SK-N-SH (cell line): ENCODE results near the gene TXLNA. TPM values are rescaled to one million over a fixed set of nuclear protein-coding genes. Genes with fewer than 3 reads are reported as not detected.

Experiments
- CTCF ChIA-PET: fragments of 300-600, 350-600 bp; formaldehyde crosslinking; extraction: SDS; loops from one replicate; lab custom pipeline; 2021; lab: Yijun Ruan, JAX
- POLR2A ChIA-PET: fragments of 350-600 bp; sonication (Branson Sonifier 250); formaldehyde crosslinking; extraction: SDS; loops from one replicate; lab custom pipeline; 2020; ENCODE audit warnings: antibody characterized with exemption, inconsistent platforms; lab: Yijun Ruan, JAX
- DNase-seq: peaks from one replicate; pipeline ENCODE4 v3.0.0; 2012
- H2AFZ ChIP-seq: fragments of 200-600 bp; sonication (generic); 2 replicates; pipeline ENCODE4 v1.8.1; 2016; ENCODE audit warnings: antibody characterized with exemption, mild to moderate bottlenecking, low read depth
- H3F3A ChIP-seq: fragments of 200-600 bp; sonication (generic); replicated peaks from 2 replicates; pipeline ENCODE3; 2016; ENCODE audit warnings: antibody characterized with exemption, mild to moderate bottlenecking; ENCODE audit not compliant: insufficient read depth
- H3K27ac ChIP-seq, 2 experiments: fragments of 200-500 bp in 1 of 2; fragments of 200-600 bp in 1 of 2; sonication (Bioruptor generic) in 1 of 2; sonication (generic), shearing (Covaris generic) in 1 of 2; 2 replicates each; pipeline versions ENCODE4 v1.5.1 to v1.6.1; 2014 to 2016; ENCODE audit warnings: low read depth in 2 of 2, inconsistent platforms in 1 of 2, low read length in 1 of 2, mild to moderate bottlenecking in 1 of 2, mixed read lengths in 1 of 2
- H3K27me3 ChIP-seq: fragments of 200-600 bp; sonication (generic), shearing (Covaris generic); 2 replicates; pipeline ENCODE4 v1.6.1; 2016; ENCODE audit warnings: mixed run types; ENCODE audit not compliant: insufficient read depth
- H3K36me3 ChIP-seq, 2 experiments: fragments of 200-500 bp in 1 of 2; fragments of 200-600 bp in 1 of 2; sonication (Bioruptor generic) in 1 of 2; sonication (generic) in 1 of 2; replicated peaks in 1 of 2; 2 replicates each; pipeline versions ENCODE3 to v1.5.1; 2014 to 2016; ENCODE audit warnings: low read length in 1 of 2, mild to moderate bottlenecking in 1 of 2; ENCODE audit not compliant: insufficient read depth in 2 of 2, control insufficient read depth in 1 of 2
- H3K4me1 ChIP-seq, 2 experiments: fragments of 200-500 bp in 1 of 2; fragments of 200-600 bp in 1 of 2; sonication (Bioruptor generic) in 1 of 2; sonication (generic), shearing (Covaris generic) in 1 of 2; 2 replicates each; pipeline versions ENCODE4 v1.5.1 to v1.6.1; 2014 to 2016; ENCODE audit warnings: low read depth in 1 of 2, low read length in 1 of 2, mixed run types in 1 of 2; ENCODE audit not compliant: insufficient read depth in 2 of 2, control insufficient read depth in 1 of 2
- H3K4me2 ChIP-seq: fragments of 200-600 bp; sonication (generic), shearing (Covaris generic); 2 replicates; pipeline ENCODE4 v1.6.1; 2017; ENCODE audit warnings: mixed run types
- H3K4me3 ChIP-seq, 2 experiments: fragments of 200-500 bp in 1 of 2; fragments of 200-600 bp in 1 of 2; sonication (Bioruptor generic) in 1 of 2; sonication (generic), shearing (Covaris generic) in 1 of 2; 2 replicates each; pipeline versions ENCODE4 v1.5.1 to v1.8.1; 2014 to 2016; ENCODE audit warnings: low read depth in 2 of 2, inconsistent platforms in 1 of 2, low read length in 1 of 2, mild to moderate bottlenecking in 1 of 2, mixed read lengths in 1 of 2, moderate library complexity in 1 of 2
- H3K79me2 ChIP-seq: fragments of 200-600 bp; sonication (generic); 2 replicates; pipeline ENCODE4 v1.8.1; 2017; ENCODE audit warnings: mild to moderate bottlenecking; ENCODE audit not compliant: insufficient read depth
- H3K9ac ChIP-seq: fragments of 200-600 bp; sonication (generic); 2 replicates; pipeline ENCODE4 v1.6.1; 2017; ENCODE audit warnings: mixed run types
- H3K9me2 ChIP-seq: fragments of 200-600 bp; sonication (generic); 2 replicates; pipeline ENCODE4 v1.6.1; 2017; ENCODE audit warnings: mixed run types
- H3K9me3 ChIP-seq: fragments of 200-600 bp; sonication (generic); 2 replicates; pipeline ENCODE4 v1.6.1; 2017; ENCODE audit warnings: mixed run types, mild to moderate bottlenecking, moderate library complexity
- H4K20me1 ChIP-seq: fragments of 200-600 bp; sonication (generic); 2 replicates; pipeline ENCODE4 v1.6.1; 2017; ENCODE audit warnings: mild to moderate bottlenecking, mixed run types; ENCODE audit not compliant: insufficient read depth
- ELF1 ChIP-seq: IDR thresholded peaks from 2 replicates; pipeline ENCODE4 v1.4.0; 2012
- EP300 ChIP-seq, 2 experiments: IDR thresholded peaks; 2 replicates each; pipeline versions ENCODE4 v1.4.0 to v1.6.1; 2012; ENCODE audit warnings: borderline replicate concordance in 1 of 2, low read depth in 1 of 2, low read length in 1 of 2
- FOSL2 ChIP-seq: IDR thresholded peaks from 2 replicates; pipeline ENCODE4 v1.4.0; 2012; ENCODE audit warnings: low read depth, mild to moderate bottlenecking, moderate library complexity, borderline replicate concordance
- FOXJ3 ChIP-seq: sonication (generic); formaldehyde crosslinking; IDR thresholded peaks from 2 replicates; pipeline ENCODE4 v1.5.1; 2020; ENCODE audit warnings: mild to moderate bottlenecking, missing genetic modification reagents
- GATA2 ChIP-seq: sonication (generic); formaldehyde crosslinking; IDR thresholded peaks from 2 replicates; pipeline ENCODE4 v1.5.0; 2020; ENCODE audit warnings: mild to moderate bottlenecking, missing genetic modification reagents
- JUND ChIP-seq: IDR thresholded peaks from 2 replicates; pipeline ENCODE4 v1.4.0; 2012
- MEF2A ChIP-seq: IDR thresholded peaks from 2 replicates; pipeline ENCODE4 v1.4.0; 2012; ENCODE audit warnings: low read depth, borderline replicate concordance
- MXI1 ChIP-seq: IDR thresholded peaks from 2 replicates; pipeline ENCODE4 v1.6.1; 2012; ENCODE audit warnings: mild to moderate bottlenecking, low read depth, low read length, improper control_type of control experiment
- NRF1 ChIP-seq: IDR thresholded peaks from 2 replicates; pipeline ENCODE4 v1.6.1; 2012; ENCODE audit warnings: low read depth, mild to moderate bottlenecking, low read length
- RCOR1 ChIP-seq: fragments of 150-350 bp; IDR thresholded peaks from 2 replicates; pipeline ENCODE4 v1.6.1; 2017; ENCODE audit warnings: antibody characterized with exemption, low read length
- SIN3A ChIP-seq: IDR thresholded peaks from 2 replicates; pipeline ENCODE4 v1.6.1; 2012; ENCODE audit warnings: low read depth, mild to moderate bottlenecking, low read length, moderate library complexity, borderline replicate concordance
- SMC3 ChIP-seq: IDR thresholded peaks from 2 replicates; pipeline ENCODE4 v1.6.1; 2012; ENCODE audit warnings: low read depth, low read length, improper control_type of control experiment
- TAF1 ChIP-seq: IDR thresholded peaks from 2 replicates; pipeline ENCODE4 v1.6.1; 2012; ENCODE audit warnings: low read depth, mild to moderate bottlenecking, low read length, moderate library complexity, borderline replicate concordance
- TEAD4 ChIP-seq: IDR thresholded peaks from 2 replicates; pipeline ENCODE4 v1.4.0; 2012; ENCODE audit warnings: mild to moderate bottlenecking, borderline replicate concordance; ENCODE audit not compliant: insufficient read depth
- YY1 ChIP-seq: IDR thresholded peaks from 2 replicates; pipeline ENCODE4 v1.4.0; 2012; ENCODE audit warnings: low read depth, mild to moderate bottlenecking
- WGBS: methylation state at CpG from one replicate; pipeline ENCODE4 v1.1.6; 2017; ENCODE audit warnings: low lambda C conversion rate; 5-methylcytosine and 5-hydroxymethylcytosine counted together
- polyA plus RNA-seq, 3 experiments: library from polyadenylated mRNA; depleted of rRNA; stranded (reverse); fragments of >200 nt; gene quantifications; 2 replicates each; pipeline ENCODE4 v1.2.3, GENCODE V29; 2012
- TF ChIP-seq, protein P1 (sequence below): IDR thresholded peaks from 2 replicates; pipeline ENCODE4 v1.4.0; 2012; ENCODE audit warnings: low read depth, borderline replicate concordance
- TF ChIP-seq, protein P2 (sequence below): fragments of 150-350 bp; IDR thresholded peaks from 2 replicates; pipeline ENCODE4 v1.6.1; 2017; ENCODE audit warnings: antibody characterized with exemption, low read length, low read depth, borderline replicate concordance
- TF ChIP-seq, protein P3 (sequence below): IDR thresholded peaks from 2 replicates; pipeline ENCODE4; 2012

Gene TXLNA
- polyA plus RNA-seq, 1 of the 3 experiments (the other 2 are of a cell fraction): 26.4 TPM

DNA sequence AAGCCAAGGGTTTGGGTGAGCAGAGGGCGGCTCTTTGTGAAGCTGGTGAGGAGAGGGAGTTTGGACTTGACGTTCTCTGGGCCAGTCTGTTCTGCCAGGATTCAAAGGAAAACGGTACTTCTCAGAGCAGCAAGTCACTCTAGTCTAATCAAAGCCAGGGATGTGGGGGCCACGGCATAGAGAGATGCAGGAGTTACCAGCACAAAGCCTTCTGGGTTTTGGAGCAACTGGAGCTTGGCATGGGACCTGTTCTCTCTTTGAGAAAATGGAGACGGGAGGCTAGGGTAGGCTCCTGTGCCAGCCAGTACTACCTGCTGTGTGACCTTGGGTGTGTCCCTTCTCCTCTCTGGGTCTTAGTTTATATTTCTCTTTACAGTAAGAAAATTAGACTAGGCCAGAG, 2.1 kb downstream of the TXLNA start:
- Histone ChIP-seq H3K4me3 (peak overlapping the region; percentile 65 to 82; a peak in 2 of 4 replicates), H3K9ac (peak overlapping the region; percentile 98; the same call in 1 of the 2 replicates), H3K79me2 (peaks cover 64% of the 10 kb centered on the region), H3F3A (peaks cover 29% of the 10 kb centered on the region), H3K27me3 (no peaks in the 10 kb centered on the region), H3K4me1 (peaks cover 18 to 25% of the 10 kb centered on the region in 2 experiments; a peak in 3 of 4 replicates), H3K27ac (peak overlapping the region in 1 of 2 experiments; percentile 90; a peak in 1 of 4 replicates), H2AFZ (no peak overlapping the region), H3K36me3 (peaks cover 26 to 41% of the 10 kb centered on the region in 2 experiments), H3K4me2 (peak overlapping the region; percentile 97), H3K9me3 (no peaks in the 10 kb centered on the region), H4K20me1 (peaks cover 22% of the 10 kb centered on the region), H3K9me2 (no peaks in the 10 kb centered on the region)
- no peak for DNase-seq
- ChIA-PET POLR2A (interaction anchor here (3.4 kb wide), 1 partner anchor 15 kb away, joined by 19 read pairs; no protein-coding TSS in a partner anchor), CTCF (interaction anchor here (1.5 to 2.3 kb wide), 2 partner anchors 67 to 232 kb away, joined by 3 to 6 read pairs; no protein-coding TSS in a partner anchor)
- TF ChIP-seq SMC3: no peak
- no peak for TF ChIP-seq YY1
- TF ChIP-seq, protein P1, sequence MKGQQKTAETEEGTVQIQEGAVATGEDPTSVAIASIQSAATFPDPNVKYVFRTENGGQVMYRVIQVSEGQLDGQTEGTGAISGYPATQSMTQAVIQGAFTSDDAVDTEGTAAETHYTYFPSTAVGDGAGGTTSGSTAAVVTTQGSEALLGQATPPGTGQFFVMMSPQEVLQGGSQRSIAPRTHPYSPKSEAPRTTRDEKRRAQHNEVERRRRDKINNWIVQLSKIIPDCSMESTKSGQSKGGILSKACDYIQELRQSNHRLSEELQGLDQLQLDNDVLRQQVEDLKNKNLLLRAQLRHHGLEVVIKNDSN: no peak
- no peak for TF ChIP-seq FOXJ3 (CRISPR knock-in tag)
- TF ChIP-seq RCOR1: no peak
- TF ChIP-seq FOSL2: no peak
- no peak for TF ChIP-seq JUND
- TF ChIP-seq, protein P2, sequence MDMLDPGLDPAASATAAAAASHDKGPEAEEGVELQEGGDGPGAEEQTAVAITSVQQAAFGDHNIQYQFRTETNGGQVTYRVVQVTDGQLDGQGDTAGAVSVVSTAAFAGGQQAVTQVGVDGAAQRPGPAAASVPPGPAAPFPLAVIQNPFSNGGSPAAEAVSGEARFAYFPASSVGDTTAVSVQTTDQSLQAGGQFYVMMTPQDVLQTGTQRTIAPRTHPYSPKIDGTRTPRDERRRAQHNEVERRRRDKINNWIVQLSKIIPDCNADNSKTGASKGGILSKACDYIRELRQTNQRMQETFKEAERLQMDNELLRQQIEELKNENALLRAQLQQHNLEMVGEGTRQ: no peak
- TF ChIP-seq EP300 (IDR thresholded peaks at IDR 0.05; ENCODE audit: borderline replicate concordance in 1 of 2, low read depth in 1 of 2, low read length in 1 of 2): no peak
- no peak for TF ChIP-seq SIN3A
- no peak for TF ChIP-seq ELF1
- no peak for TF ChIP-seq TEAD4
- TF ChIP-seq TAF1: no peak
- TF ChIP-seq, protein P3, sequence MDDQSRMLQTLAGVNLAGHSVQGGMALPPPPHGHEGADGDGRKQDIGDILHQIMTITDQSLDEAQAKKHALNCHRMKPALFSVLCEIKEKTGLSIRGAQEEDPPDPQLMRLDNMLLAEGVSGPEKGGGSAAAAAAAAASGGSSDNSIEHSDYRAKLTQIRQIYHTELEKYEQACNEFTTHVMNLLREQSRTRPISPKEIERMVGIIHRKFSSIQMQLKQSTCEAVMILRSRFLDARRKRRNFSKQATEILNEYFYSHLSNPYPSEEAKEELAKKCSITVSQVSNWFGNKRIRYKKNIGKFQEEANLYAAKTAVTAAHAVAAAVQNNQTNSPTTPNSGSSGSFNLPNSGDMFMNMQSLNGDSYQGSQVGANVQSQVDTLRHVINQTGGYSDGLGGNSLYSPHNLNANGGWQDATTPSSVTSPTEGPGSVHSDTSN: no peak
- no peak for TF ChIP-seq NRF1
- no peak for TF ChIP-seq MEF2A
- no peak for TF ChIP-seq MXI1
- TF ChIP-seq GATA2: no peak
- WGBS: 87% methylated on average over 4 of the region's 5 CpGs
